Right renal pelvis (tissue), 4 donors: ENCODE data around the gene CRTC3. TPM values are rescaled to one million over a fixed set of nuclear protein-coding genes. Genes with fewer than 3 reads are reported as not detected.
"Not testable (repeated sequence)": the region's sequence is repeated elsewhere in the genome, so short reads cannot be mapped to it uniquely, and the experiment has no call there.

Source experiments
- DNase-seq, 4 donors: peaks; one replicate each; pipeline ENCODE4 v3.0.0-alpha.2; 2013; ENCODE audit warnings: low read depth in 4 of 4, low spot score in 3 of 4, missing footprints in 1 of 4
- polyA plus RNA-seq, 4 donors: library from polyadenylated mRNA; unstranded; fragments of 120-200 nt; gene quantifications; one replicate each; pipeline ENCODE4 v1.2.1, GENCODE V29; 2013; ENCODE audit not compliant: insufficient read length in 4 of 4

Gene CRTC3
- polyA plus RNA-seq, 4 donors = 29.3 to 30.7 (median 29.9) TPM

DNA sequence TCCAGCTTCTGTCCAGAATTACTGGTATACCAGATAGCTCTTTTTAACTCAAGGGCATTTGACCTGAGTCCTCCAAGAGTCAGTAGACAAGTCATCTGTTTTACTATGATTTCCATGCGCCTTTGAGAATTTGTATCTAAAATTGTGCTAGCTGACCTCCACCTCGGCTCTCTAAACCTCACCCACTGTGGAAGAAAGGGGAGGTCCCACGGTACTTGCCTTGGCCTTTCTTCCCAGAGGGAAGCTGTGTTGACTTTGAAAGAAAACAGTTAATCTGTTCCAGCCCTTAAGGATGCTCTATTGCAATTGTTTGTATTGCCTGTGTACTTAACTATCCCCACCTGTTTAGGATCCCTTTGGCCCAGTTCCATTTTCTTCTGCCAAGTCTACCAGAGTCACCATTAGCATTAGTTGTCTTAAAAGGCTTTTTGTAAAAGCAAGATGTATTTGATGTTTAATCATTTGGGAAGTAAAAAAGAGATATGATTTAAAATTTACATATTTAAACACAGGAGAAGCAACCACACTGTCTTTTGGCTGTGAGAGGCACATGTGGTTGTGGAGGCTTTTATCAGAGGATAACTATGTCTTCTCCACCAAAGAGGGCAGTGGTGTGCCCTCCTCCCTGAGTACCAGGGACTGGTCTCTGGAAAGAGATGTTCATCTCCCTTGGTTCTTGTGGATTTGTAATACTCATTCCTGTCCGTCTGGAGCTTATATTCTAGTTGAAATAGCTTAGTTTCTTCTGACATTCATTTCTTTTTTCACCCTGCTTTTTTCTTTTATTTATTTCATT is 88.8 kb downstream of the CRTC3 start:
- no peak for DNase-seq

DNA sequence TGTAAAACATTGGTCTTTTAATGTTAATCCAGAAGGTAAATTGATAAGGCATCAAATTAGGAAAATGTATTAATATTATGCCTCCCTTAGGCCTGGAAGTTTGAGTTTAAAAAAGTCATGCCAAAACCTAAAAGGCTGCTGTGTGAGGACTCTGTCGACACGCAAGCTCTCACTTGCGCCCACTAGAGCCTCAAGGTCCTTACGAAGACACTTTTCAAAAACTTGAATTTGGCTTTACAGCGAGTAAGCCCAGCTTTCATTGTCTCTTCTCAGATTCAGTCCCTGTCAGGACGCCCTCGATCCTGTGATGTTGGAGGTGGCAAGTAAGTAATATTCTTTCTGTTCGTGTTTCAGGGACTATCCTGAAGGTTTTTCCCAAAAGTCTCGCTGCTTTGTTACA is 89.7 kb downstream of the CRTC3 start:
- DNase-seq = no peak

DNA sequence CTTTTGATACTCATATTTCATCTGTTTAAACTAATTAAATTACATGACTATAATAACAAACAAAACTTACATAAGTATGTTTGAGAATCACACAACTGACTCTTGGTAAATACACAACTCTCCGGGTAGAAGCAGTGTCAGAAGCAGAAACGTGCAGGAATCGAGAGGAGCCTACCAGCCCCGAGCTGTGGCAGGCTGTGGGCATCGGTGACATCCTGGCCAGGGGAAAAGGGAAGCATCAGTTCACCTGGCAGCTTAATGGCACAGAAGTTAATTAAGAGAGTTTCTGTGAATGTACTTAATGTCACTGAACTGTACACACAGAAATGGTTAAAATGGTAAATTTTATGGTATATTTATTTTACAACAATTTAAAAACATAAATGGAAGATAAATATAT is 90.2 kb downstream of the CRTC3 start:
- no peak for DNase-seq

DNA sequence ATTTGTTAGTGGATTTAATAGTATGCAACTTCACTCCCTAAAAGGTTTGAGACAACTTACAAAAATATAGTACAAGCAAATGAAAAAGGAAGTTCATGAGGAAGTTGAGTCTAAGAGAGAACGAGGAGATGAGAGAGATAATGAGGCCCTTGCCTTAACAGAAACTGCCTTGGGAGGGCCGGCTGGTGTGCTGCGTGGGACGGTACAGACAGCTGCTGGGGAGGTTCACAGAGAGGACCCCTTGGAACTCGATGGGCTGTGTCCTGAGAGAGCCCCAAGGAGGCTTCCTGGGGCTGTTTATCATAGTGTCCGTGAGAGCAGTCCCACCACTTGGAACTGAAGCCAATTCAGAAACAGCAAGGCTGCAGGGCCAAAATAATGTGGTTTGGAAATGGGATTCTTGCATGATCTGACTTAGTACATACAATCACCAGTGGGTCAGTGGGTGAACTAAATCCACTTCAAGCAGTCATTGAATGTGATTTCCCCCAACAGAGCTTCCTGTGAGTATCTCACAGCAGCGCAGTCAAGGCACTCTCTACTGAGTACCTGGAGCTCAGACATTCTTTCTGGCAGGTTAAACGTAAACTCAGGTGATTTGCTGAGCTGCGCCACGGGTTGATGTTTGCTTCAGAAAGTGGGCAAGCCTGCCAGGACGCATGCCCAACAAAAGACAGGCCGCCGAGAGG is 90.8 kb downstream of the CRTC3 start:
- peak in 1 of 4 donors; percentile 8 for DNase-seq

DNA sequence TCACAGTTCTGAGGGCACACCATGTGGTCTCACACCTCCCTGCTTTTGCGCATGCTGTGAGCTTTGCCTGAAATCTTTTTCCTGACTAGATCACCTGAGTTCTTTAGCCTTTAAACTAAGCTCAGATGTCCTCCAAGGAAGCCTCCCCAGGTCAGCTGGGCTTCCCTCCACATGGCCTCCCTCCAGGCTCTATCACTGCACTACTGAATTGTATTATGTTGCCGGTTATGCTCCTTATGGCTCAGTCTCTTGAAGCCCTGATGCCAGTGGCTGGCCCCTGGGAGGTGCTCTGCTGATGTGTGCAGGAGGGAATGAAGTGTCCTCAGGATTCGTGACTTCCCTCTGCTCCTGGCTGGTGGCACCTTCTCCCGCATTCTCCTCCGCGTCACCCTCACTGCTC is 94.1 kb downstream of the CRTC3 start:
- DNase-seq = no peak

DNA sequence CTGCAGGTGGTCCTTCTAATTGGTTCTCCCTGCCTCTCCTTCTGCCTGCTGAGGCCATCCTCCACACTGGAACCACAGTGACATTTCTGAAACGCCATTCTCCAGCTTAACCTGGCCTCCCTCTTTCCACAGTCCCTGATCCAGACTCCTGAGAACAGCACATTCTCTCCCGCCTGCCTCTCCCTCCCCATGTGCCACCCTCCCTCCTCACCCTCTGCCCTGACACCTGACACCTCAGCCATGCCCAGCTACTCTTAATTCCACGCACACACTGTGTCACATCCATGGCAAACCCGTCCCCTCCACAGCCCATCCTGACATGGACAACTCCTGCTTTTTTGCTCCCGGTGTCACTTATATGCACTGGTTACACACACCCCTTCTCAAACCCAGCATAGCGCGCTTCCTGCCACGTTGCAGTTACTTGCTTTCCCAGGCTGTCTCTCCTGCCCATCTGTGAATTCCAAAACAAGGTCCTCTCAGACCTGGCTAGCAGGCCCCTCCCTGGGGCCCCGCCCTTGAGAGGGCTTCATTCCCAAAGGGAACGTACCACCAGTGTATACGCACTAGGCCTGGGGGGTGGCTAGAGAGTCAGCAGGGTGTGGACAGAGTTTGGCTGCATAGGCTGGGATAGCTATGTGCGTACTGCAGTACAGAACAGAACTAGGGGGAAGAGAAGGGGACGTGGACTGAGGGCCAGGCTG is 94.7 kb downstream of the CRTC3 start:
- DNase-seq = no peak

DNA sequence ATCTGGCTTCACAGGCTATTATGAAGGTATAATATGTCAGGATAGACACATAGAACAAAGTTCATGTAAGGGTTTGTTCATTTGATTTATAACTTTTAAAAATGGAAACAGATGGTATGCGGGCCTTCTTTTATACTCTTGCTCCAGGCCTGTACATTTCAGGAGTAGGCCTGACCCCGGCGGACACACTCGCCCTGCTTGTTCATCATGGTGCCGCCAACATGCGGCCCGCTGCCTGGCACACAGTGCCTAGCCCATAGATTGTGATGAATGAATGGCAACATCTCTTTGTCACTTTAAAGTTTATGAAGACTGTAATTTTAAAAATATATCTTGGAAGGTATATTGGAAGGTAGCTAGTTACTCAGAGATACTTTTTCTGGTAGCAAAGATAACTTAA is 95.3 kb downstream of the CRTC3 start:
- DNase-seq = no peak

DNA sequence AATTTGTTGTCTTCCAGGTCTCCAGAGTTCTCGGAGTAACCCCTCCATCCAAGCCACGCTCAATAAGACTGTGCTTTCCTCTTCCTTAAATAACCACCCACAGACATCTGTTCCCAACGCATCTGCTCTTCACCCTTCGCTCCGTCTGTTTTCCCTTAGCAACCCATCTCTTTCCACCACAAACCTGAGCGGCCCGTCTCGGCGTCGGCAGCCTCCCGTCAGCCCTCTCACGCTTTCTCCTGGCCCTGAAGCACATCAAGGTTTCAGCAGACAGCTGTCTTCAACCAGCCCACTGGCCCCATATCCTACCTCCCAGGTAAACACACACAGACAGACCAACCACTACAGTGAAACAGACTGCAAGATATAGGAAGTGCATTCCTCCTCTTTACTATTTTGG is 99.5 kb downstream of the CRTC3 start:
- DNase-seq = no peak

DNA sequence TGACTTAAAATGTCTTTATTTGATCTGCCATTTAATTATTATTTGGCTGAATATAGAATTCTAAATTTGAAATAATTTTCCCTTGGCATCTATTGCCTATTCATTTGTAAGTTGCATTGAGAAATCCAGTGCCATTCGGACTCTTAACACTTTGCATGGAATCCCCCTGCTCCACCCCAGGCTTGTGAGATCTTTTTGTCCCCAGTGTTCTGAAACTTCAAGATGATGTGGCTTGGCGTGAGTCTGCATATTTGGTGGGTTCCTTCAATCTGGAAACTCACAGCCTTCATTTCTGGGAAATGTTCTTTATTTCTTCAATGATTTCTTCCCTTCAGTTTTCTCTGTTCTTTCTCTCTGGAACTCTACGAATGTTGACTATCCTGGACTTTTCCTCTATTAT is 103.6 kb downstream of the CRTC3 start:
- DNase-seq = no peak

DNA sequence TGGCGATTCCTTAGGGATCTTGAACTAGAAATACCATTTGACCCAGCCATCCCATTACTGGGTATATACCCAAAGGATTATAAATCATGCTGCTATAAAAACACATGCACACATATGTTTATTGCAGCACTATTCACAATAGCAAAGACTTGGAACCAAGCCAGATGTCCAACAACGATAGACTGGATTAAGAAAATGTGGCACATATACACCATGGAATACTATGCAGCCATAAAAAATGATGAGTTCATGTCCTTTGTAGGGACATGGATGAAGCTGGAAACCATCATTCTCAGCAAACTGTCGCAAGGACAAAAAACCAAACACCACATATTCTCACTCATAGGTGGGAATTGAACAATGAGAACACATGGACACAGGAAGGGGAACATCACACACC is 107.3 kb downstream of the CRTC3 start:
- not testable (repeated sequence) for DNase-seq

DNA sequence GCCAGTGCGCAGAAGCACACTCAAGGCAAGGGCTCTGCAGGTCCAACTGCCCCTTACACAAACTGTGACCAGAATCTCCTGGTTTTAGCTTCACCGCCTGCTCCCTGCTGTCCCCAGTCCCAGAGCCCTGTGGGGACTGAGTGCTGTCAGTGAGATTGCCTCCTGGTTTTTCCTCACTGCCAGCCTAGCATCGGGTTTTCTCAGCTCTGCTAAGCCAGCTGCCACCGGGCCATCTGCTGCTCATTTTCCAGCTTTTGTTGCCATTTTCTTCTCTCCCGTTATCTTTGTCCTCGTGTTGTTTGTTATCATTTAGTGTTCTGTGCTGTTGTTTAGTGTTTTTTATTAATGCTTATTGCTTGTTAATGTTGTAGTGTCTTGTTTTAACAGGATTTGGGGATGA is 108.0 kb downstream of the CRTC3 start:
- DNase-seq = no peak

DNA sequence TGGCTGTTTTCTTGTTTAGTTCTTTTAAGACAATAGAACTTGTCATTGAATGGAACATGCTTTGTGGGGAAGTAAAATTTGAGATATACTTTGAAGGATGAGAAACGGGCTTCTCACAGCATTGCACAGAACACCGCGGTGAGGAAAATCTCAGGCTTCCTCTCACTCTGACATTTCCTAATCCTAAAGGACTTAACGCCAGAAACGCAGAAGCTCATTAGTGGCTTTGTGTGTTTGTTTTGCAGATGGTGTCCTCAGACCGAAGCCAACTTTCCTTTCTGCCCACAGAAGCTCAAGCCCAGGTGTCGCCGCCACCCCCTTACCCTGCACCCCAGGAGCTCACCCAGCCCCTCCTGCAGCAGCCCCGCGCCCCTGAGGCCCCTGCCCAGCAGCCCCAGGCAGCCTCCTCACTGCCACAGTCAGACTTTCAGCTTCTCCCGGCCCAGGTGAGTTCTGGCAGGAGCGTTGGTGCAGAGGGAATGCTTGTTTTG is 108.5 kb downstream of the CRTC3 start:
- no peak for DNase-seq

DNA sequence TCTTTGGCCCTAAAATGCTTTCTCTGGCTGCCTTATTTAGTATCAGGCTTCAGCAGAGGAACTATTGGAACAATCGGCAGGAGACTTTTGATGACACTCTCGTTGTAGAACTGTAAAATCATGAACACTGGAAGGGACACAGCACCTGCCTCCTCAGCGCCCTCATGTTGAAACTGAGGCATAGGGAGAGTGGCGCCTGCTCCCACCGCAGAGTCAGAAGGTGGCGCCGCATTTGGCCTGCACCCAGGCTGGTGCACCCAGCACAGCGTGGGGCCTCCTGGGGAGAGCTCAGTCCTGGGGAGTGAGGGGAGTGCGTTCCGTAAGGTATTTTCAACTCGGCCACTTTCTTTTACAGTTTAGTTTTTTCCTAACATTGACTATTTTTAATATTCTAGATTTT is 109.2 kb downstream of the CRTC3 start:
- DNase-seq = no peak

DNA sequence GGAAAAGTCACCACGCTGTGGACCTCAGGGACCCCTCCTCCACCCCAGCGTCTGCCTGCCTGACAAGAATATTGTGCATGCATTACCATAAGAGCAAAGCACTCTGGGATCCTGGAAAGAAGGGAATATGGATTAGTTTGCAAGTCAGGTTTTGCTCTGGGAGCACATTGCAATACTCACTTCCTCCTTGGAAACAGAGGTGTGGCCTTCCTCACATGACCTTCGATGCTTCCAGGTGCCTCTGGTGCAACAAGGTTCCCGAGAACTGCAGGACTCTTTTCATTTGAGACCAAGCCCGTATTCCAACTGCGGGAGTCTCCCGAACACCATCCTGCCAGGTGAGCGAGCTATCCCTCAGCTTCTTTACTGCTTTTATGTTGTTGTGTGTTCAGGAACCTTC is 111.1 kb downstream of the CRTC3 start:
- no peak for DNase-seq

DNA sequence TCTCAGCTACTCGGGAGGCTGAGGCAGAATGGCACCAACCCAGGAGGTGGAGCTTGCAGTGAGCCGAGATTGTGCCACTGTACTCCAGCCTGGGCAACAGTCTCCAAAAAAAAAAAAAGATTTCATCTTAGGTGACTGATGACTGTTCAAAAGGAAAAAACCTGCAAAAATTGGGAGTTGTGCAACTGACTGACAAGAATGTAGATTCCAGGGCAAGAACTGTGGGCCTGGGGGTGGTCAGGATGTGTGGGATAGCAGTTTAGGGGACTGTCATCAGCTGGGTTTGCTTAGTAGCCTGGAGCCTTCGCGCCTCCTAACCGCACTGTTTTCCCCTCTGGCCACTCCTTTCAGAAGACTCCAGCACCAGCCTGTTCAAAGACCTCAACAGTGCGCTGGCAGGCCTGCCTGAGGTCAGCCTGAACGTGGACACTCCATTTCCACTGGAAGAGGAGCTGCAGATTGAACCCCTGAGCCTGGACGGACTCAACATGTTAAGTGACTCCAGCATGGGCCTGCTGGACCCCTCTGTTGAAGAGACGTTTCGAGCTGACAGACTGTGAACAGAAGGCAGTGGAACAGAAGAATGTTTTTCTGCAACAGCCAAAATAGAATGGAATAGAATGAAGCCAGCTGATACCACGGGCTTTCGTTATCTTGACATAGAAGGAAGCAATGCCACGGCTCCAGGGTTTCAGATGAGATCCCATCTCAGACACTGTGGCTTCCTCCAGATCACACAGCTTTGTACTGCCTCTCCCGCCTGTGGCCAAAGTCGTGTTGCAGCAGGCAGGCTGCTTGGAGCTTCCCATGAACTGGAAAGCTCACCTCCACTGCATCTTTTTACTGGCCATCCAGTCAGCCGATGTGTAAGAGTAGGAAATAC is 112.1 kb downstream of the CRTC3 start:
- no peak for DNase-seq

DNA sequence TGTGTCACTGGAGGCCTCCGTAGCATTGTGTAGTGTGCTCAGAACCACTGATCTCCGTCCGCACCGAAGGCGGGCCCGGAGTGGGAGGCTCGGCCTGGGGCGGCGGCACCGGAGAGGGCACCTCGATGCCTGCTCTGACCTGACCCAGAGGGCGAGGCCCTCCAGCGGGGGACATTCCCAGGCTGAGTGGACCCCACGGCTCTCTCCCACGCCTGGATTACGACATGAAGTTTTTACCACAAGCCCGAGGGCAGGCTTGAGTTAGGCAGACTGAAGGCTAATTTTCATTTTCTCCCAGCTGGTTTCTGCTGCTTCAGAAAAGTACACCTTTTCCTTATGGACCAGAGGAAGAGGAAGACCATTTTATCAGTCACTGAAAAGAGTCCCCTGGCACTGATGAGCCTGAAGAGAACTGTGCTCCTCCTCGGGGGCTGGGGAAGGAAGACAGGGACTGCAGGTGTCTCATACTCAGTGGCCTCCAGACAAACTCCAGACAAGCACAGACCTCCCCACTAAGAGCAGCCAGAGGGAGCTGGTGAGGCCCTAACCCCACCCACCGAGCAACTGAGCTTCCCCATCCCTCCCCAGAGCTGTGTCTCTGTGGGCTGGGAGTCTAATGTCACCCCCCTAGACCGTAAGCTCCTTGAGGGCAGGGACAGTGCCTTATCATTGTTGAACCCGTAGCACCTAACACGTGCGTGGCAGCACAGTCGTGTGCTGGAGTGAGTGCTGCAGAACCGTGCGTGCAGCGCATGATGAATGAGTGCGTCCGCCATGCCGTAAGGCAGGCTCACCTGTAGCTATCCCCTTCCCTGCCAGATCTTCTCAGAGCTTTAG is 113.0 kb downstream of the CRTC3 start:
- no peak for DNase-seq

DNA sequence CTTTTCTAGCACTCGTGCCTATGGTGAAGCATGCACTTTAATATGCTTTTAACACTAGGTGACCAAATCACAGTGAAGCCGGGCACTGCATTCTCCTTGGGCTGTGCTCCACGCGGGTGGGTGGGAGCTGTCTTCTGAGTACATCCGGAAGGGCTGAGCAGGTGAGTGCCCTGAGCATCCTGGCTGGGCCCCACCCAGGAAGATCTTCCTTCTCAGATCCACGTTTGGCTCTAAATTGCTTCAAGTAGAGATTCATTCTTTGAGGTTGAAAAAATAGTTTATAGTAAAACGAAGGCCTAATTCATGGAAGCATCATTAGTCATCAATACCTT is 113.5 kb downstream of the CRTC3 start:
- DNase-seq = no peak

DNA sequence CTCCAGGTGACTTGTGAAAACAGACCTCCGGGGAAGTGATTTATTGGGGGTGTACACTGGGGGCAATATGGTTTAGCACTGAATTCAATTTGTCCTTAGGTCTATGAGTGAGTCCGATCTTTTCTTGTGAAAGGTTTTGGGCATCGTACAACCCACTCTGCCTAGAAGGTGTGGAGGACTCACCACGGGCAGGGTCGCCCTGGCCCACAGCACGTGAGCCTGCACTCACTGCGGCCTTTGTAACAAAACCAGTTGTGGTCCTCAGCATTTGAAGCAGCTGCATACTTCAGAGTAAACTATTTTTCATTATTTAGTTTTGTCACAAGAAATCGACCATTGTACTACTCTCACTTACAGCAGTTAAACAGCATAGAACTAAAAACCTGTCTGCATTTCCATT is 114.8 kb downstream of the CRTC3 start:
- no peak for DNase-seq

DNA sequence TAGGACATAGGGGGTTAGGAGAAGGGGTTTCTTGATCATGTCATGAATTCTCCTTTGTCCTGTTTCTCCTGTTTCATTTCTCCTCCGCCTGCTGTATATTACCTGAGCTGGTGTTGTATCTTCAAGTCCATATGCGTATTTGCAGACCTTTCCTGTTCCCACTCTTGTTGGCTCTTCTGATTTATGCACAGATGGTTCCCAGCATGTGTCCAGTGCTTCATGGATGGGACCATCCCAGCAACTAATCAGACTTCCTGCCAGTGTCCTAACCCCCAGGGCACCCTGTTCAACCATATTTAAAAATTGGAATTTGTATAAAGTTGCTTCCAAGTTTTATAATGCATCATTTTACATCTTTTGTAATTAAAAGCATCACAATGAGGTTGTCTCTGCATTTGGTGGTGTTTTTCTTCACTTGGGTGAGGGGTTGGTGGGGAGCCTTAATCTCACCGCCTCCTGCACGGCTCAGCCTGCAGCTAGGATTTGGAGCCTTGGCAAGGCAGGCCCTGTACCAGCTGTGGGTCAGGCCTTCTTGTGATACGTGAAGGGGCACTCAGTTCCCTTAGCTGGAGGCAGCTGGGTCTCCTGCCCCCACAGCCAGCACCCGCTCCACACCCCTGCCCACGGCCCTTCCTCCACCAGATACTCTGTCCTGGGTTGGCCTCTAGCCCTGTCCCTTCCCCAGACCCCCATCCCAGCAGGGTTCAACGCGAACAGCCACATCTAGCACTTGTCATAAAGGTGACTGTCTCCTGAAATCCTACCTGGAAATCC is 115.4 kb downstream of the CRTC3 start:
- no peak for DNase-seq
